VCaP (cell line): ENCODE measurements around the gene GNGT2.
A peak's percentile ranks its signal among the peaks of the same experiment; 100 is the strongest.
"Not testable (repeated sequence)": the region's sequence is repeated elsewhere in the genome, so short reads cannot be mapped to it uniquely, and the experiment has no call there.

Experiments used
- H3K27ac ChIP-seq: fragments of 450-650 bp; 2 replicates; pipeline ENCODE4 v1.5.1; 2017
- CTCF ChIP-seq: fragments of 450-650 bp; conservative IDR thresholded peaks from 2 replicates; pipeline ENCODE4 v1.5.1; 2017; ENCODE audit warnings: mild to moderate bottlenecking, moderate library complexity

Gene GNGT2

GRCh38 chr17:49193513-49194296 lies 16.7 kb downstream of the GNGT2 start:
- peak overlapping the region; percentile 95 for H3K27ac ChIP-seq
- no peak for TF ChIP-seq CTCF

GRCh38 chr17:49191917-49192741 lies 18.2 kb downstream of the GNGT2 start:
- TF ChIP-seq CTCF = peak; percentile 53
- peak overlapping the region; percentile 95 for H3K27ac ChIP-seq

GRCh38 chr17:49191409-49191916 lies 18.9 kb downstream of the GNGT2 start:
- TF ChIP-seq CTCF = no peak
- peak overlapping the region; percentile 95 for H3K27ac ChIP-seq

DNA sequence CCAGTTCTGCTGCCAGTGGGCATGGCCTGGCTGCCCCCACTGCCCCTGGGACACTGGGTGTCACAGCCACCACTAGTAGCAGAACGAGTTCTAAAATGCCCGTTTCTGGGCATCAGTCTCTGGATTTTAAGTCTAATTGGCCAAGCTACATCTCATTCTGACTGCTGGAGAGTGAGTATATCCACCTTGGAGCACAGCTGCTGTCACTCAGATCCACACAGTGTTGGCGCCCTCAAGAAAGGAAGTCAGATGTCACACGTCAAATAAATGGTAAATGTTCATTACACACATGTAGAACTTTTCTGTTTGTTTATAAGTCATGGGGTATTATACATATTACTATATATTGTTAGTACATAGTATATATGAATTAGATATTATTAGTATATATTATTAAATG lies 19.4 kb downstream of the GNGT2 start:
- TF ChIP-seq CTCF = no peak
- H3K27ac ChIP-seq = peak overlapping the region; percentile 95; the same call in 1 of the 2 replicates

DNA sequence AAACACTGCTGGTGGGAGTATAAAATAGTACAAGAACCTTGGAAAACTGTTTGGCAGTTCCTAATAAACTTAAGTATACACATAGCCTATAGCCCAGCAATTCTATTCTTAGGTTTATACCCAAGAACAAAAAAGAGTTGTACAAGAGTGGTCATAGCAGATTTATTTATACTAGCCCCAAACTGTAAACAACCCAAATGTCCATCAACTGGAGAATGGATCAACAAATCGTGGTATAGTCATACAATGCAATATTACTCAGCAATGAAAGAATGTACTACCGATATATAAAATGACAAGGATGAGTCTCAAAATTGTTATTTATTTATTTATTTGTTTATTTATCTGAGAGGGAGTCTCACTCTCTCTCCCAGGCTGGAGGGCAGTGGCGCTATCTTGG lies 23.1 kb downstream of the GNGT2 start:
- no peak for TF ChIP-seq CTCF
- H3K27ac ChIP-seq = no peak overlapping the region

GRCh38 chr17:49185381-49185780 lies 25.0 kb downstream of the GNGT2 start:
- not testable (repeated sequence) for H3K27ac ChIP-seq

- H3K27ac ChIP-seq = not testable (repeated sequence)
Measured at GRCh38 chr17:49184522-49184921, 25.9 kb downstream of the GNGT2 start.

GRCh38 chr17:49183801-49184200 lies 26.6 kb downstream of the GNGT2 start:
- H3K27ac ChIP-seq = no peak overlapping the region
- TF ChIP-seq CTCF = no peak
